ENCODE data around the gene DOK1.

DNA sequence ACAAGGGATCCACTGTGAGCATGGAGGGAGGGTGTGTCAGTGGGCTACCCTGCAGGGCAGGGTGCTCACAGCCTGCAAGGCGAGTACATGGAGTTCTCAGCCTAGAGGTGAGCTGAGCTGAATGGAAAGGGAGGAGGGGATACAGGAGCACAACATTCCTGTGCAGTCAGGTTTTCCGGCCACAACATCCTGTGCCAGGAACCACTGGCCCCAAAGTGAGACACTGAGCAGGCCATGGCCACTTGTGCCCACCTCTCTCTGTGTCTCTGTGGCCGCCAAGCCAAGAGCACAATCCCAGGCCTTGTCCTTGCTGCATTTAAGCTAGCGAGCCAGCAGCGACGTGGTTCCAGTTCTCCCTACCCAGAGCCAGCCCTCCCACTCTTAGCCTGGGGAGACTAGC is 6.1 kb downstream of the DOK1 start:
- TF ChIP-seq POLR2A (IDR thresholded peaks at IDR 0.05; ENCODE audit: low read length) (no peak), GATA1 (IDR thresholded peaks at IDR 0.05; ENCODE audit: low read depth, low read length) (no peak)
